ENCODE measurements around the gene FXYD1.
"Not testable (repeated sequence)": the region's sequence is repeated elsewhere in the genome, so short reads cannot be mapped to it uniquely, and the experiment has no call there.

Gene FXYD1

GRCh38 chr19:35144259-35144599, 5.6 kb downstream of the FXYD1 start:
- DNase-seq: no peak

- DNase-seq: peak; percentile 74
These were observed 6.2 kb downstream of the FXYD1 start for GRCh38 chr19:35144600-35145436.

DNA sequence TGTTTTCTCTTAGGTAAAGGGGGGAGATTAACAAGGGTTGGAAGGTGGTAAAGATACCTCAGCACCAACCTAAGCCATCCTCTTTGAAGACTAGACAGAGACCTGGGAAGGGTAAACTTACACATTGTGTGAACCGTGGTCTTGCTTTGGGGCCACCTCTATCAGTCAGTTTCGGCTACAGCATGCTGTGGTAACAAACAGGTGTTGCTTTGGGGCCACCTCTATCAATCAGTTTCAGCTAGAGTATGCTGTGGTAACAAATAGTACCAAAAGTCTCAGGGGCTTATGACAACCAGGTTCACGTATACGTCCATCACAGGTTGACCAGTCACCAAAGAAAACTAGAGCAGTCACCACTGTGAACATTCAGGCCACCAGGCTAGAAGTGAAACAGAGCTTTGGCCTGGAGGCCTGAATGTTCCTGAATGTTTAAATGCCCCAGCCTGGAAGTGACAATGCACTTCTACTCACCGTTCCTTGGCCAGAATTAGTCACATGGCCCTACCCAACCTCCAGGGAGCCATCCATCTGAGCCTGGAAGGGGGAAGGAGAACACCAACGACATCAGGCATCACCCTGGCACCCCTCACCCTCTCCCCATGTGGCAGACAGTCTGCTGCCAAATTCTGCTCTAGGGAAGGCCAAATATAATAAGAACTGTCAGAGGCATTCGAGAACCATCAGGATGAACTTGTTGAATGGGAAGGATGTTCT, 8.3 kb downstream of the FXYD1 start:
- no peak for DNase-seq

DNA sequence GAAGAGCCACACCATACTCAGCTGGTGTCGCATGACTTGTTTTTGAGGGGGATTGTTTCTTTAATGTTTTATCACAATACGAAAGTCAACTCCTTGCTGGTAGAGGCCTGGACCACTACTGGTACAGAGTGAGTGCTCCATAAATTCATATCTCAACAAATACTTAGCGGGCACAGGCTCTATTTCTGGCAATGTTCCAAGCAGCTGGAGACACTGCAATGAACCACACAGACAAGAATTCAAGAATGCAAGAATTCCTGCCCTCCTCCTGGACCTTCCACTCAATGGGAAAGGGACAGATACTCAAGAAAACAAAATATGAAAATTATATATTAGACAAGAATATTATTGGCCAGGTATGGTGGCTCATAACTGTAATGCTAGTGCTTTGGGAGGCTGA, 10.8 kb downstream of the FXYD1 start:
- DNase-seq: no peak

DNA sequence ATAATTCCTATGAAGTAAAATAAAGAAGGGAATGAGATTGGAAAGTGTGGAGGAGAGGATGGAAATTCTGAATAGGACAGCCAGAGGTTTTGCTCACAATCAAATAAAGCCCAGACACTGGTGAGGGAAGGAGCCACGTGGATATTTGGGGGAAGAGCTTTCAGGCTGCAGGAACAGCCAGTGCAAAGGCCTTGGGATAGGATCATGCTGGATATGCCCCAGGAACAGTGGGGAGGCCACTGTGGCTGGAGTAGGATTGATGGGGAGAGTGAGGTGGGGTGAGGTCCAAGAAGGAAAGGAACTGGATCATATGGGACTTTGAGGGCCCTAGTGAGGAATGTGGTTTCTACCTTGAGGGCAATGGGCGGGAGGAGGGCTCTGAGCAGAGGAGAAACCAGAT, 11.8 kb downstream of the FXYD1 start:
- DNase-seq: no peak

GRCh38 chr19:35151273-35152065, 12.8 kb downstream of the FXYD1 start:
- DNase-seq: no peak

DNA sequence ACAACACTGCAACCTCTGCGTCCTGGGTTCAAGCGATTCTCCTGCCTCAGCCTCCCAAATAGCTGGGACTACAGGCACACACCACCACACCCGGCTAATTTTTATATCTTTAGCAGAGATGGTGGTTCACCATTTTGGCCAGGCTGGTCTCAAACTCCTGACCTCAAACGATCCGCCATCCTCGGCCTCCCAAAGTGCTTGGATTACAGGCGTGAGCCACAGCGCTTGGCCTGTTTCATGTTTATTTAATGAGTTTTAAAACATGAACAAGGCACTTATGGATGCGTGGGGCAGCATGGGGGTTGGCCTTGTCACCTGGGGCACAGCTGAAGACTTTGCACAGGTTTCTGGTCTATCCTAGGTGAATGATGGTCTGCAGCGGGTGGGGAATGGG, 14.5 kb downstream of the FXYD1 start:
- not testable (repeated sequence) for DNase-seq

- peak; percentile 88 for DNase-seq
These were observed 15.3 kb downstream of the FXYD1 start for GRCh38 chr19:35153701-35154524.

DNA sequence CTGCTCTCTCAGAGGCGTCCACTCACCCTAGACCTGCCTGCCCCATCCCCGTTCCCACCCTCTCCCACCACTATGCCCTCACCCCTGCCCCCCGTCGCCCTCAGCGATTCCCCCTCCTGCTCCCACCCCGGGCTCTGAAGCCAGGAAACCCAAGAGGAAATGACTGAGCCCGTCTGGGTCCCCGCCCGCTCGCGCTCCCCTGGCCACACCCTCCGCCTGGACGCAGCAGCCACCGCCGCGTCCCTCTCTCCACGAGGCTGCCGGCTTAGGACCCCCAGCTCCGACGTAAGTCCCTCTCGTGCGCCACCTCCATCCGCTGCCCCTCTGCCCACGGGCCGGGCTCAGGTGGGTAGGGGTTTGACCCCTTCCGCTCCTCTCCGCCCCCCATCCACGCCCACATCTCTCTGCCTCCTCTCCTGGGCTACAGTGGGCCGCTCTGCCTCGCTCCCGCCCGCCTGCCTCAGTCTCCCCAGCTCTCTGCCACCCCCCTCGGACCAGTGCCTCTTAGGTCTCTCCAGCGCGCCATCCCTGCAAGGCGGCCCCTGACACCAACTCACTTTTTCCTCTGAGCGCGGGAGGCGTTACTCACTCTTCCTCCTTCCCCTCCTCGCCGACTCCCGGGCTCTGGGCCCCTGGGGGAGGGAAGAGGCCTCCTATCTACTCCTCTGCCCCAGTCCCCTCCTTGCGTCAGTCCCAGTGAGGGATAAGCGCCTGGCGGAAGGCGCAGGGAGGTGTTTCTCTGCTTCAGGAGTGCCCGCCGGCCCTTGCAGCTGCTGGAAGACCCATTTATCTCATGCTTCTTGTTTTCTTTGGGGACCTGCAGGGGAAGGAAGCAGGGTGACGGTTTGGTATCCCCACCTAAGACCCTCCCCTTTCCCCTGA, 16.1 kb downstream of the FXYD1 start, which contains the start of gene FXYD5:
FXYD5 (plus strand) TSS at position 211 of the 882 bp plus-strand sequence. CDS start 816 bp downstream, outside the sequence.
- DNase-seq: peak; percentile 80

DNA sequence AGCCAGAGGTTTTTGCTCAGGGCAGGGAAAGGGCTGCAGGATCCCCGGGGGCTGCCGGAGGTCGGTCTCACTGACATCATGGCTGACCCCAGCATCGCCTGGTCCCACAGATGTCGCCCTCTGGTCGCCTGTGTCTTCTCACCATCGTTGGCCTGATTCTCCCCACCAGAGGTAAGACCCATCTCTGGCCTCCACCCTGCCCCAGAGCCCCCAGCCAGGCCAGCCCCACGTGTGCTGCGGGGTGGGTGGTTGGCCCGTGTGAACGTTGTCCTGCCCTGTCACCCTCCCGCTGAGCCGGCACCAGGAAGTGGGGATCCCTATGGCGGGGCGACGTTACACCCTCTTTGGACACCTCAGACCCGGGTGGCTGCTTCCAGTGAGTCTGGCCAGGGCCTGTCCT, 16.8 kb downstream of the FXYD1 start:
- DNase-seq: no peak

DNA sequence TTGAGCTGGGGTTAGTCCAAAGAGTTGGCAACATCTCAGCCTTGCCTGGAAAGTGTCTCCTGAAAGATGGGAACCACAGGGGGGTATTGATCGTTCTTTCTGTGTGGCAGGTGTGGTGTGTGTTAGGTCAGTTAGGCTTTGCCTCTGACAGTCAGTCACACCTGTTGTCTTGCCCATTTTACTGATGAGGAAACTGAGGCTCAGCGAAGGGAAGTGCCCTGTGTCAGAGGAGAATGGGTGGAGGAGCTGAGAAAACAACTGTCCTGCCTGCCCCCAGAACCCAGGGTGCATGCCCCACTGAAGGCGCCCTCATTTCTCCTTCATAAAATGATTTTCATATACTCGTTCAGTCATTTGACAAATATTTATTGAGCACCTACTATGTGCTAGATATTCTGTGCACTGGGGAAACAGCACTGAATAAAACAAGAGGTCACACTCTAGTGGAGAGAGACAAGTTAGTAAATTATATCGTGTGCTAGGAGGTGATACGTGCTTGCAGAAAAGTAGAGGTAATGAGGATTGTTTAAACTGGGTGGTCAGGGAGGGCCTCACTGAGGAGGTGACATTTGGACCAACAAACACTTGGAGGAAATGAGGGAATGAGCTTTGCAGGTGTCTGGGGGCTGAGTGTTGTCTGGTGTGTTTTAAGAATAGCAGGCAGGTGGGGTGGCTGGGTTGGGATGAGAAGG, 17.5 kb downstream of the FXYD1 start:
- no peak for DNase-seq

GRCh38 chr19:35156673-35157014, 18.0 kb downstream of the FXYD1 start:
- no peak for DNase-seq

- DNase-seq: no peak
These were observed 18.8 kb downstream of the FXYD1 start for GRCh38 chr19:35157431-35157830.

DNA sequence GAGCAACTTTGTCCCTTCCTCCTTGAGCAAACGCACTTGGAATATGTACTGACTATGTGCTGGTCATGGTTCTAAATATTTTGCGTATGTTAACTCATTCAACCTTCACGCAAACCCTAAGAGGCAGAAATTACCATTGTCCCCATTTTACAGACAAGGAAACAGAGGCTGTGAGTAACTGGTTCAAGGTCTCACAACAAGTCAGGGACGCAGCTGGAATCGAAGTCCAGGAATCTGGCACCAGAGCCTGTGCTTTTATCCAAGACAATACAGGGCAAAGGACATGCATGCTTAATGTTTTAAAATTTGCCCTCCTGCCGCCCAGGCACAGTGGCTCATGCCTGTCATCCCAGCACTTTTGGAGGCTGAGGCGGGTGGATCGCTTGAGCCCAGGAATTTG, 21.0 kb downstream of the FXYD1 start:
- DNase-seq: no peak

DNA sequence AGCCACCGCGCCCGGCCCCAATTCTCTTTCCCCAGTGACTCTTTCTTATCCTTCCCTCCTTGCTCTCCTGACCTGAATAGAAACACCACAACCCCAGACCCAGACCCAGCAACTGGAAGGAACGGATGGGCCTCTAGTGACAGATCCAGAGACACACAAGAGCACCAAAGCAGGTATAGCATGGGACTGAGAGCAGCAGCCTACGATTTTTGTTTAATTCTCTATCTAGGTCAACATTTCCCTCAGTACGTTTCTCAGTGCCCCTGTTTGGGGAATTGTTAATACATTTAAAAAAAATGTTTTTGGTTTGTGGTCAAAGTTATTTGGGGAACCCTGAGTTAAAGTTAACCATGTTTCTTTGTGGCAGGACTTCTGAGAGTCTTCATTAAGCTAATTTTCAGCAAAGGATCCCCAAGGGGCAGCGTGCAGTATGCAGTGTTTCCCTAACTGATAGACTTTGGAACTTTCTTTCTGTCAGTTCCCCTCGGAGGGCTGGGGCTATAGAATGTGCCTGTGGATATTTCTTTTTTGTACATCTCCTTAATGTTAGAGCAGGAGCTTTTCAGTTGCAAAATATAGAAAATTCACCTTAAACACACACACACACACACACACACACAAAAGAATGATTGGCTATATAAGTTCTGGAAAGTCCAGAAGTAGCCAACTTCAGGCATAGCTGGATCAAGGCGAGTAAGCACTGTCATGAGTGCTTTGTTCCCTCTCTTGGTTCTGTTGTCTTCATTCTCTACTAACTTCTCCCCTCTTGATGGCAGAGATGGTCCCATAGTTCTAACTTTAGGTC, 22.2 kb downstream of the FXYD1 start:
- DNase-seq: no peak

- no peak for DNase-seq
These were observed 22.8 kb downstream of the FXYD1 start for GRCh38 chr19:35161434-35161743.

GRCh38 chr19:35162471-35163326, 24.1 kb downstream of the FXYD1 start:
- no peak for DNase-seq

DNA sequence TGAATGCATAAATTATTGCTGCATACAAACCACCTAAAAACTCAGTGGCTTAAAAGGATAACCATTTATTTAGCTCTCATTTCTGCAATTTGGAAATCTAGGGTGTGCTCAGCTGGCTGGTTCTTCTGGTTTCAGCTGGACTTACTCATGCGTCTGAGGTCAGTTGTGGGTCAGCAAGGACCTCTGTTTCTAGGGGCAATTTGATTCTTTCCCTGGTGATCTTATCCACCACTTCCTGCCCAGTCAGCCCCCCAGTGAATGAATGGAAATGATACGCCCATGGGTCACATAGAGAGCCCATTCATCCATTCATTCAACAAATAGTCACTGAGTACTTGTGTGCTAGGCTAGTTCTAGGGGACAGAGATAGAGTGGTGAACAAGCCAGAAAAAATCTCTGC, 25.8 kb downstream of the FXYD1 start:
- no peak for DNase-seq

All from NCI-H2227 treated with DMSO at 0.1 percent for 48 hours (cell line).